Cardiac septum (tissue), 1 donor: Measurements from ENCODE around the gene GNA12. TPM values are rescaled to one million over a fixed set of nuclear protein-coding genes. Genes with fewer than 3 reads are reported as not detected.

Experiments used
- DNase-seq: peaks from one replicate; pipeline ENCODE4 v3.0.0-alpha.2; 2020; ENCODE audit warnings: low spot score
- intact Hi-C: fragments of 100-400 bp; cut with DNase I; formaldehyde crosslinking; loops from one replicate; pipeline ENCODE4 v1.14.0; 2022
- total RNA-seq: library from RNA; stranded (reverse); fragmentation: NEBNext Ultra II Directional; extraction: Animal tissue kit (Norgen Biotek cat#: 25700); gene quantifications from one replicate; pipeline ENCODE4 v1.2.1, GENCODE V29; 2021
- donor health status: DM: no; HTN: no; CAD: no.

Gene GNA12
- total RNA-seq, 1 donor from 2014 or later = 33.7 TPM

DNA sequence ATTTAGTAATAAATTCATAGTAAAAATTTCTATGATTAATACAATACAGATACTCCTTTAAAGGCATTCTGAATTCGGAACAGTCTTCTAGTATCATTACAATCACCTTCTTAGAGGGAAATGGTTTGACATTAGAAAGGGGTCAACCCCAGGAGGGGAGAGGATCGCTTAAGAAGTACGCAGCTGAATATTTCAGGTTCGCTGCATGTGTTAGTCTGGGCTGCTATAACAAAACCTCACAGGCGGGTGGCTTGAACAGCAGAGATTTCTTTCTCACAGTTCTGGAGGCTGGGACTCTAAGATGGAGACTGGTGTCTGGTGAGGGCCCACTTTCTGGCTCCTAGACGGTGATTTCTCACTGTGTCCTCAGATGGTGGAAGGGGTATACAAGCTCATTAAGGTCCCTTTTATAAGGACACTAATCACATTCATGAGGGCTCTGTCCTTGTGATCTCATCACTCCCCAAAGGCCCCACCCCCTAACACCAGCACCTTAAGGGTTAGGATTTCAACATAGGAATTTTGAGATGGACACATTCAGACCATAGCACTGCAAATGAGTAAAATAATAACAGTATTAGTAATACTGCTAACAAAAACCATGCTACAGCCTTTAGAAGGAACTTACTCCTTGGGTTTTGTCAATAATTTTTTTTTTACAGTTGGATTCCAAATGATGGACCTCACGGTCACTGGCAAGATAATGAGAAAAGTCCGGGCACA lies 34.0 kb downstream of the GNA12 start:
- intact Hi-C loops = loop anchor here (5.0 kb wide), 1 partner anchor 48 kb away; no protein-coding TSS in a partner anchor
- peak; percentile 53 for DNase-seq

DNA sequence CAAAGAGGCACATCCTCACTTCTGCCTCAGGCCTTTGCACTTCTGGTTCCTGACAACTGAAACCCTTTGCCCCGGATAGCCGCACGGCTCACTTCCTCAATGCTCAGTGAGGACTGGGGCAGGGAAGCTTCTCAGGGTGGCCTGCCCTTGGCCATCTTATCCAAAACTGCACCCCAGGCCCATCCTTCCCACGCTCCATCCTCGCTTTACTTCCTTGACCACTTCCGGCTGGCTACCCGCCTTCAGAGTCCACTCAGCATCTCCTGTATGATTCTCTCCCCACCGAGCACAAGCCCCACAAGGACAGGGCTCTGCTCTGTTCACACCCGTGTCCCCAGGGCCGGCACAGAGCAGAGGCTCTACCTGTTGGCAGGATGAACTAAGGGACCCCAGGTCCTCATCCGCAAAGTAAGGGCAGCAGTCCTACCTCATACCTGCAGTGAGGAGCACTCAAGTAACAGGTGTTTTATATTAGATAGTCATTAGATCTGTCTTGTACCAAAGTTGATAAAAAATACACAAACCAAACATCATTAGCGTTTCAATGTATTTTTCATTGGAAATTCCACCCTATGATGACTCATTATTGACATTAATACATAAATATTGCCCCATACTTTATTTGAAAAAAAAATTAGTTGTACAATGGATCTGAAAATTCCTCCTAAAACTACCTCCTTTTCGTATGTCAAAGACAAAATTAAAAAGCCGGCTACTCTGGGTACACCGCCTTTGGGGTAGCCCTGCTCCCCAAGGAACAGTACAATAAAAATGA lies 35.0 kb downstream of the GNA12 start:
- peak; percentile 71 for DNase-seq
- intact Hi-C loops = no loop called here

DNA sequence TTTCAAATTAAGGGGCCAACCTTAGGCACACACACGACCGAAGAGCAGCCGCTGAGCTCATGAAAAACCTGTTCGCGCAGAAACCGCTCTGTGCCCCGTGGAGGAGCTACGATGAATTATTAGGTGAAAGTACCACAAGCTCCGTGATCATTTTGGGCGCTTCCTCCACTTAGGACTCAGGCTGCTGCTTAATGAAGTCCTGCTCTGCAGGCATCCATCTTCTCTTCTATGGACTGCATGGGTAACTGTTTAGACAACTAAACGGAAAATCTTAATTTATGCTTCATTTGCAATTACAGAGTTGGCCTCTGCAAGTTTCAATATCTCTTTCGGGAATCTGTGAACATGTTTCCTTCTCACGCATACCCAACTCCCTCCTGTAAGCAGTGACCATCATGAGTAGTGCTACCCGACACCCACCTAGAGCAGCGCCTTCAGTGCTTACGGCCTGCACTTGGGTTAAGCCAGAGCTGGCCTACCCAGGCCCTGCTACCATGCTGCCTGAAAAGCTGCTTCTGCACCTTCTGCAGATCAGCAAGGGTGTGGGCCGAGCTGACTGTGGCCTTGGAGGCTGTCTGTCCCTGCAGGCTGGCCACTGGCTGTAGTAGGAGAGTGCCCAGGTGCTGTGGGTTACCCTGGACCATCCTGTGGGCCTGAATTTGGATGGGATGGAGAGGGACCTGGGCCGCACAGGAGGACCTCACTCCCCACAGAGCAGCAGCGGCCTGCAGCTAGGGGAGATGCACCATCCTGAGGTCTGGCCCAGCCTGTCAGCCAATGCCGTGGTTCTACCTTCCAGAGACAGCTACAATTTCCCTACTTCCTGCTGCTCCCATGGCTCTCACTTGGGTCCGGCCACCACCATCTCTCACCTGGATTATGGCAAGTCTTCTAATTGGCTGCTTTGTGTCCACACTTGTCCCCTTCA lies 36.0 kb downstream of the GNA12 start:
- intact Hi-C loops = no loop called here
- DNase-seq = peak; percentile 54

DNA sequence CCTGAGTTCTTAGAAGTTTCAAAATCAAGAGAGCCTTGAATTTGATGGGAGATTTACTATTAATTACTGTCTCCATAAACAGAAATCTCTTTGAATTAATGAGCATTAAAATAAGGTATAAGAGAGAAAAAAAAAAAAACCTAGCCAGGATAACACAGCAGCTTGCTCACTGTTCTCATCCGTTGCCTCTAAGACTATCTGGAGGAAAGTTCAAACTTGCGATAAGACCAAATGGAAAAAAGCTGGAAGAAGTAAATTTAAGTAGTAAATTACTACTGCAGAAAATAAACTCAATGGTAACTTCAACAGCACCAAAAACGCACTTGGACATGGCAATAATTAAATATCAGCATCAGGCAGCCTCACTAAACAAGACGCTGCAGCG lies 36.7 kb downstream of the GNA12 start:
- DNase-seq = no peak
- intact Hi-C loops = no loop called here

DNA sequence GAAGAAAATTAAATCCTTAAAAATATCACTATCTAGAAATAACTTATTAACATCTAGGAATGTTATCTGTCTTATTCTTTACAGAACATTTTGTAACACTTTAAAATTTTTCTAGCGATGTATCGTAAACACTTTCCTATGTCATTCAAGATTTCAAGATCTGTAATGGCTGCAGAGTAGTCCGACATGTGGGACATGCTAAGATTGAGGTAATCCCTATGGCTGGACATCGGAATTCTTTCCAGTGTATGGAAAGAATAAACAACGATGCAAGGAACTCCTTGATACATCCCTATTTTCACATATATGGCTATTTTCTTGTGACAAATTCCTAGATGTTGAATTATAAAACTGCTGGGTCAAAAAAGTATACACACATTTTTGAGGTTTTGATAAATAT lies 37.5 kb downstream of the GNA12 start:
- DNase-seq = no peak
- intact Hi-C loops = no loop called here

DNA sequence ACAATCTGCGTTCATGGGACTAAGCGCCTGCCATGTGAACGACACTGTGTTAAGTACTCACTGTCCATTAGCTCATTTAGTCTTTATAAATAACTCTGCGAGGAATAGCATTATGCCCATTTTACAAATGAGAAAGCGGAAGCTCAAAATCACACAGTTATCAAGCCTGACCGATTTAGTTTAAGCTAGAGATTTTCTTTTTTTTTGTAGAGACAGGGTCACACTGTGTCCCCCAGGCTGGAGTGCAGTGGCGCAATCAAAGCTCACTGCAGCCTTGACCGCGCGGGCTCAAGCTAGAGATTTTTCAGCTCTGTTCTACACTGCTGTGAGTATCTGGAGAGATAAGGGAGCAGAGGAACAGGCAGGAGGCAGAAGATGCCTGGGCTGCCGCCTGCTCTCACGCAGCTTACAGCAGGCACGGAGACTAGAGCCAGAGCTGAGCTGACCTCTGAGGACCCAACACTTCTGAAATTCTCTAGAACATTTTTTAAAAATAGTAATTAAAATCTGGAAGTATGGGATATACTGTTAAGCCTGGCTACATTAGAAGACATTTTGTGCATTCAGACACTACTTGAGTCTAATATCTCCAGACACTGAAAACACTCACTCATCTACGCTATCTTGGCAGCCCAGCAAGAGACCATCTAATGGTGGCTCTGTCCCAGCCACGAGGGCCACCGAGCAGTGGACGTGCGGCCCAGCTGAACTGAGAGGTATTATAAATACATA lies 38.7 kb downstream of the GNA12 start:
- no peak for DNase-seq
- intact Hi-C loops = no loop called here

DNA sequence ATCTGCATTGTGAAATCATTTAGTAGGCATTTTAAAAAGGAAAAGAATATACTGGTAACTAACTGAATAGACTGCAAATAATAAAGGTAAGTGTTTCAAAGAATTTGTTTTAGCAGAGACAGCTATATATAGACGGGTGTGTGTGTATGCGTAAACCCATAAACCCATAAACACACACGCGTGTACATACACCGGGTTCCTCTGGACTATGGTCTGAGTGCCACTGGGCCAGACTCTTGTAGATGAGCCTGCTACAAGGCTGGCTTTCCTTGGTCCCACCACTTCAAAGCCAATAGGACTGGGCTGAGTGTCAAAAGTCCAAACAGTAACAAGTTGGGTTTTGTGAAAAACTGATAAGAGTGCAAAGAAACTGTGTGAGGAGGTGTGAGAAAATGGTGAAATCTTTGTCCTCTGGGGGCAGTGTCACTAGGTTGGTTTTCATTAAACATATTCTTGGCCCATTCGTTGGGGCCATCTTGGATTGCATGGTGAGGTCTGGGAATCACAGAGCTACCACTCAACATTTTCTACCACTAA lies 39.8 kb downstream of the GNA12 start:
- intact Hi-C loops = no loop called here
- DNase-seq = no peak

DNA sequence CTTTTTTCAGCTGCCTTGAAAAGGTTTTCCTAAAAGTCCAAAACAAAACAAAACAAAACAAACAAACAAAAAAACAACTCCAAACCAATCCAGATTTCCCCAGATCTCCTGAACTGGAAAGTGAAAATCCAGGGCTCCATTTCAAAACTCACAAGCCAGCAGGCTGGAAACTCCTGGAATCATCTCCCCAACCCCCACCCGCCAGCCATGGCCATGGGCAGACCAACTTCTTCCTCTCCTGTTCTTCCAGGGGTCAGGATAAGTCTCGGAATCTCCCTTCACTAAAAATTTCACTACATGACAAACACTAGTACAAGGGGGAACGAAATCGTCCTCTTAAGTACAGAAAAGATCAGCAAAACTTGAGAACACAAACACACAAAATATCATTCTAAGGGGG lies 40.4 kb downstream of the GNA12 start:
- intact Hi-C loops = no loop called here
- DNase-seq = no peak

DNA sequence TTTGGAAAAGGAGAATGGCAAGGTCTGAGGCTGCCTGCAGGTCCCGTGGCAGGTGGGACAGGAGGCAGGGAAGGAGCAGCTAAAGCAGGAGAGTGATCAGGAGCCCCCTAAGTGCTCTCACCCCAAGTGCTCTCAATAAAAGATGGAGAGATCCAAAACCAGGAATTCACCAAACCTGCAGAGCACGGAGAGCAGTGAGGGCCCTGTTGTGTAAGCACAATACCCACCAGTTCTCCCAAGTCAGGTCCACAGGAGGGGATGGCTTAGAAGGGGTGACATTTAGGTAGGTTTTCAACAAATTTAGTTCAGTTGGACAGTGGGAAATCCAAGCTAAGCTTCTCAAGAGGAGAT lies 40.8 kb downstream of the GNA12 start:
- intact Hi-C loops = no loop called here
- no peak for DNase-seq

DNA sequence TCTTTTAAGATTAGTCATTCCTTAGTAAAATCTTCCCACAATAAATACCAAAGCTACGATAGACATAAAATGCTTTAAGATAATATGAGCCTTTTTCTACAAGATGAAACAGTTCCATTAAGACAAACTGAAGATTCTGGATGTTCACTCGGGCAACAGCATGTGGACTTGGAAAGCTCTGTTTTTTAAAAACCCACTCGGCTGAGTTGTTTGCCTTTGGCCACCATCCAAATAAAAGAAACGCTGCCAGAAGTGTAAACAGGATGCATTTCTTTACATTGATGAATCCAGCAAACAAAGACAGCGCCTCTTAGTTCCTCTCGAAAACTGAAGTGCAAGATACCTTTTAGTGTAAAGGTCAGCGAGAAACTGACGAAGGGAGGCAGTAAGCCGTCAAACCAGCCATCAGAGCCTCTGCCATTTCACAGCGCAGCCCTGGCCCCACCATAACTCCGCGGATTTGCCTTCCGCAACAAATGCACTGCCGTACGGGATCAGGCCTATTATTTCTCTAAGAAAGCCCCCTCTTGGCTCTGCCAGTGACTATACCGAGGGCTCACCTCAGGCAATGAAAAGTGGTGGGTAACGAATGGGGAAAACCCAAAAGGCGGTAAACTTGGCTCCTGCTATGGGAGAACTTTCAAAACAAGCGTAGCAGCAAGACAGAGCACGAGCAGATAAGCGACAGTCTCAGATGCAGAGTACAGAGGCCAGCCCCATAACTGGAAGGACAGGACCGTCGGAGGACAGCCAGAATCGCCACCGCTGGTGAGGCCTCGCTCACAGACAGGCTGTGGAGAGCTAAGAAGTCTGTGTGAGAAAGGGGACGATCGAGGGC lies 41.4 kb downstream of the GNA12 start:
- intact Hi-C loops = no loop called here
- DNase-seq = no peak

DNA sequence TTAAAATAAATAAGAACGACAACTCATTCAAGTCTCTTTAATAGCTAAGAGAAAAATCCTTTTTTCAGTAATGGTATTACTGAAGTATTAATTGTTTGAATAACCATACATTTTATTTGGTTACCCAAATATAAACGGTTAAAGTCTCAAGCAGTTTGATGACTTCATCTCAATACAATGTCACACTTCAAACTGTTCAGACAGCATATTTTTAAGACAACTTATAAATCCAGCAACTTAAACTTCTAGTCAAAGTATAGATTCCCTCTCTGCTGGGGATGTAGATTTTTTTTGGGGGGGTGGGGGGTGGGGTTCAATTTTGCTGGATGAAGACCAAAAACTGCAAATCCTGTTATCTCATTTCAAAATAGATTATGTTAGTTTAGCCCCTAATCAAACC lies 42.0 kb downstream of the GNA12 start:
- intact Hi-C loops = no loop called here

DNA sequence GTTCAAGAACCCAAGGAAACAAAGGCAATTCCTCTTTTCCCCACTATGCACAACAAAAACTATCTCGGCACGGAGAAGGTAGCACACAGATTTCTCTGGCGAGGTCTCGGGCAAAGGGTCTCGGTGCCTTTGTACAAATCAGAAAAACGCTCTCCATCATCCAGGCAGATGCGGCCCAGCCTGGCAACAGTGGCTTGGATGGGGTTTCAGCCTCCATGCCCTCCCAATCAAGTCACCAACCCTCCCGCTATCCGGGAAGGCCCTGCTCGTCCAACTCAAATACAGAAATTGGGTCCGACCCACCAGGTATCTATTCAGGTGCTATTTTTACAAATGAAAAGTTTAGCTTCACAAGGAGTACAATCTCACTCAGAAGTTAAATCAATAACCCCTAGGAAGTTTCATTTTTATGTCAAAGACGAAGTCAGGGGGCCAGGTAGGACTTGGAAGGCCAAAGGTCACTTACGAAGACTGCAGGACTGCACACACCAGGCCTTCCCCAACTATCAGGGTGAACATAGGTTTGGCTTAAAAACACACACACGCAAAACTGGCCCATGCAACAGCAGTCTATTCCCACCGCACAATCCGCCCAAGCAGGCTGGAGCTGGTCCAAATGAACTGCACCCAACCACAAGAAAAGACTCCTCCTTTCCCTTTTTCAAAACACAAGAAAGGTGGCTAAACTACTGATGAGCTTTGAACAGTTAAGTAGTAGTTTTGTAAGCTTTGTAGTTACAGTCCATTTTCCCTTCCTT lies 43.0 kb downstream of the GNA12 start:
- intact Hi-C loops = no loop called here
- no peak for DNase-seq

More for the DNA sequence above, 42.0 kb downstream of the GNA12 start:
- no peak for DNase-seq

DNA sequence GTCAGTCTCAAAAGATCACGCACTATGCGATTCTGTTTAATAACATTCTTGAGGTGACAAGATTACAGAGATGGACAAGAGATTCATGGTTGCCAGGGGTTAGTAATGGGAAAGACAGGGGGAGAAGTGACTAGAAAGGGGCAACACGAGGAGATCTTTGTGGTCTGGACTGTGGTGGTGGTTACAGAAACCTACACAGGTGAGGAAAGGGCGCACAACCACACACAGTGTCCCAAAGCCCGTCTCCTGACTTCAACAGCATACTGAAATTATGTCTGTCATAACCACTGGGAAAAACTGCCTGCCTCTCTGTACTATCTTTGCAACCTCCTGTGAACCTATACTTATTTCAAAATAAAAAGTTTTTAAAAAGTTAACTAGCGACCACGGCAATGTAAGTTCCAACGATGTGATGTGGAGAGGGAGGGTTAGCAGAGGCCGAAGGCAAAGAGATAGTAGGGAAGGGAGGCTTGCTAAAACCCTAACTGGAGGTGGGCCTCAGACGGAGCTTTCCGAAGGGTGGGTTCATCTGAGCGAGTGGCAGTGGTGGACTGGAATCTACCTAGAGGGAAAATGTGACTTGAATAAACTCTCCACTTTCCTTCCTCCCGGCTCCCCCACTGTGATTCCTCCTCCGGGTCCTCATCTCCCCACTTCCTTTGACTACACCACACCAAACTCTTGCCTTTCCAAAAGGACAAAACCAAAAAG lies 43.7 kb downstream of the GNA12 start:
- no peak for DNase-seq
- intact Hi-C loops = no loop called here

DNA sequence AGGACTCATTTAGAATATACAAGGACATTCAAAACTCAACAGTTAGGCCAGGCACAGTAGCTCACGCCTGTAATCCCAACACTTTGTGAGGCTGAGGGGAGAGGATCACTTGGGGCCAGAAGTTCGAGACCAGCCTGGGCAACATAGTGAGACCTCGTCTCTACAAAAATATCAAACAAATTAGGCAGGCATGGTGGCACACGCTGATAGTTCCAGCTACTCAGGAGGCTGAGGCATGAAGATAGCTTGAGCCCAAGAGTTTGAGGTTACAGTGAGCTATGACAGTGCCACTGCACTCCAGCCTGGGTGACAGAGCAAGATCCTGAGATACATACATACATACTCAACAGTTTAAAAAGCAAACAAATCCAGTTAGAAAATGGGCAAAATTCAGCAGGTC lies 44.9 kb downstream of the GNA12 start:
- intact Hi-C loops = loop anchor here (5.0 kb wide), 1 partner anchor 67 kb away; no protein-coding TSS in a partner anchor
- DNase-seq = no peak

DNA sequence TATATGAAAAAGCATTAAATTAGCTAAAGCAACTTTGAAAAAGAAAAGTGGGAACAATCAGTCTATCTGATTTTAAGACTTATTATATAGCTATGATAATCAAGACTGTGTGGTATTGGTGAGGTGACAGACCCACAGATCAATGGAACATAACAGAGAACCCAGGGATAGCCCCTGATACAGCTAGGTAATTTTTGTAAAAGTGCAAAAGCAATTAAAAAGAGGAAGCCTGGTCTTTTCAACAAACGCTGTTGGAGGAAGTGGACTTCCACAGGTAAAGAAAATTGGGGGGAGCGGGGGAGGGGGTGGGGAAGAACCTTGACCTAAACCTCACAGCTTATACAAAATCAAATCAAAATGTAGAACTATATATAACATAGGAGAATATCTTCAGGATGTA lies 45.4 kb downstream of the GNA12 start:
- intact Hi-C loops = loop anchor here (5.0 kb wide), 1 partner anchor 66 kb away; no protein-coding TSS in a partner anchor
- no peak for DNase-seq

DNA sequence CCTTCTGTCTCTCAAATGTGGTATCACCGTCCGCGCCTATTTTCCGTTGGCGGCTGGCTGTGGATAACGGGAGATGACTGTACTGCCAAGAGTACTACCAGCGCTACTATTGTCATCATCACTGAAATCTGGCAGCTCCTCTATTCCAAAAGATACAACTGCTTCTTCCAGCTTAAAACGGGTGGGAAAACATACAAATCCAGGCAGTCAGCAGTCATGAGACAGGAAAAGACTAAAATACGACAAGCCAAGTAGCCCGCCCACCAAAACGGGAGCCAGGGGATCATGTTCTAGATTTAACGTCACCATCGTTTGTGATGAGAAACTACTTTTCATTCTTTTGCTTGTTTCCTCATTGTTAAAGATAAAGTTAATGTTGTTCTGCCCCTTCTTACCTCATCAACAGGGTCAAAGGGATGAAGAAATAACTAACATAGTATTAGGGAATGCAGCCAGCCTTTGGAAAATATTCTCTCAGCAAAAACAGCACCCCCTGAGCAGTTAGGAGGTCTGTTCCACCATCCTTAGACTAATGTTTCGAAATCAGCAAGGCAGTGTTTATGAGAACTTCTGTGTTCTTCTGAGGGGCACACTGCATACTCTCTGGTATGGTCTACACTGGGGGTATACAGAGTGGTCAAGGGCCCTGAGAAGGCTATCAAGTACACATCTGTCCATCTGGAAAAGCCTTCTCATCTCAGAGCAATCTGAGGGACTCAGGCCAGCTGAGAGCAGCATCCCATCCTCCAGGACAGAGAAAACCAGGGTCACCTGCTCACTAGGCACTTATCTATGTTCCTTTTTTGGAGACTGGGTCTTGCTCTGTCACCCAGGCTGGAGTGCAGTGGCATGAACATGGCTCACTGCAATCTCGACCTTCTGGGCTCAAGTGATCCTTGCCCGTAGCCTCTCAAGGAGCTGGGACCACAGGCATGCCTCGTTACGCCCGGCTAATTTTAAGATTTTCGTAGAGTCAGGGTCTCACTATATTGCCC lies 47.5 kb downstream of the GNA12 start:
- intact Hi-C loops = loop anchor here (5.0 kb wide), 1 partner anchor 64 kb away; no protein-coding TSS in a partner anchor
- DNase-seq = no peak
